ENCODE data around the gene KLHL28. TPM values are rescaled to one million over a fixed set of nuclear protein-coding genes. Genes with fewer than 3 reads are reported as not detected.

KLHL28 gene
- 10 to 100 TPM; 10.5 to 18.6 TPM for total RNA-seq

GRCh38 chr14:44961554-44962333, at the start of gene KLHL28, which contains the start of gene TOGARAM1:
TSS of gene KLHL28 (minus strand) at chr14:44961947. CDS start at chr14:44945928, 16,019 bp downstream.
TSS of gene TOGARAM1 (plus strand) at chr14:44962190. CDS start at chr14:44962422, 232 bp downstream.
- intact Hi-C loops (cut with DNase I), result loop anchor here (5.0 kb wide), 3 partner anchors 64 to 176 kb away; partner anchors contain the start of genes FANCM and PRPF39
- no peak for TF ChIP-seq CTCF (IDR thresholded peaks at IDR 0.05)

GRCh38 chr14:45003924-45004323, 42.2 kb upstream of the KLHL28 start:
- no peak for DNase-seq
- Histone ChIP-seq H3K27me3 (no peaks in the 10 kb centered on the region), H3K9ac (ENCODE audit: low read depth in 2 of 2, low read length in 2 of 2) (no peak overlapping the region), H3K4me1 (no peaks in the 10 kb centered on the region), H3K9me3 (no peaks in the 10 kb centered on the region), H3K4me3 (no peak overlapping the region), H3K27ac (no peak overlapping the region), H3K36me3 (no peaks in the 10 kb centered on the region)
- intact Hi-C loops (cut with DNase I), result no loop called here
- no peak for TF ChIP-seq CTCF (IDR thresholded peaks at IDR 0.05)

More at GRCh38 chr14:44961554-44962333, at the start of gene KLHL28, which contains the start of gene TOGARAM1:
- Histone ChIP-seq H3K36me3 (no peaks in the 10 kb centered on the region), H3K9me3 (no peaks in the 10 kb centered on the region), H3K9ac (ENCODE audit: low read depth in 2 of 2, low read length in 2 of 2) (peak within 1 kb of the TSS; percentile 79 to 99), H3K4me3 (peak within 1 kb of the TSS; percentile 63), H3K27ac (peak within 1 kb of the TSS; percentile 95), H3K4me1 (peaks cover 27% of the 10 kb centered on the region), H3K27me3 (no peaks in the 10 kb centered on the region)
- peak; percentile 99 for DNase-seq

GRCh38 chr14:44995770-44996294, 34.1 kb upstream of the KLHL28 start:
- no peak overlapping the region for H3K27ac ChIP-seq
- intact Hi-C loops (cut with DNase I), result no loop called here
- no peaks in the 10 kb centered on the region for H3K36me3 ChIP-seq
- DNase-seq, result no peak
- H3K9me3 ChIP-seq, result no peaks in the 10 kb centered on the region
- no peaks in the 10 kb centered on the region for H3K27me3 ChIP-seq
- no peaks in the 10 kb centered on the region for H3K4me1 ChIP-seq
- no peak overlapping the region for H3K4me3 ChIP-seq
- no peak for TF ChIP-seq CTCF (IDR thresholded peaks at IDR 0.05)
- H3K9ac ChIP-seq (ENCODE audit: low read depth in 2 of 2, low read length in 2 of 2), result no peak overlapping the region

GRCh38 chr14:44995196-44995595, 33.4 kb upstream of the KLHL28 start:
- Histone ChIP-seq H3K36me3 (no peaks in the 10 kb centered on the region), H3K9ac (ENCODE audit: low read depth in 2 of 2, low read length in 2 of 2) (no peak overlapping the region), H3K4me3 (no peak overlapping the region), H3K4me1 (no peaks in the 10 kb centered on the region), H3K27ac (no peak overlapping the region), H3K9me3 (no peaks in the 10 kb centered on the region), H3K27me3 (no peaks in the 10 kb centered on the region)
- DNase-seq, result no peak
- no peak for TF ChIP-seq CTCF (IDR thresholded peaks at IDR 0.05)
- intact Hi-C loops (cut with DNase I), result no loop called here

- Histone ChIP-seq H3K27me3 (no peaks in the 10 kb centered on the region), H3K4me3 (no peak overlapping the region), H3K4me1 (no peaks in the 10 kb centered on the region), H3K9me3 (no peaks in the 10 kb centered on the region), H3K27ac (no peak overlapping the region), H3K9ac (ENCODE audit: low read depth in 2 of 2, low read length in 2 of 2) (no peak overlapping the region), H3K36me3 (no peaks in the 10 kb centered on the region)
- TF ChIP-seq CTCF (IDR thresholded peaks at IDR 0.05), result no peak
- intact Hi-C loops (cut with DNase I), result no loop called here
- DNase-seq, result no peak
Observed at GRCh38 chr14:44990533-44990932, 28.8 kb upstream of the KLHL28 start.
